Stimulated activated CD8-positive, alpha-beta memory T cell treated with anti-CD3 and anti-CD28 coated beads, Interleukin-4, amount 100 ng/mL, for 48 hours (primary cell): ENCODE data around the gene SLC25A22.

Experiments
- DNase-seq: peaks from one replicate; pipeline ENCODE4 v3.0.0-alpha.2; 2020

SLC25A22 gene

GRCh38 chr11:742571-743201 lies 55.4 kb downstream of the SLC25A22 start:
- no peak for DNase-seq

GRCh38 chr11:742156-742546 lies 55.9 kb downstream of the SLC25A22 start:
- DNase-seq, result no peak
